ENCODE data around the gene TLR9. TPM values are rescaled to one million over a fixed set of nuclear protein-coding genes. Genes with fewer than 3 reads are reported as not detected.
A peak's percentile ranks its signal among the peaks of the same experiment; 100 is the strongest.

The TLR9 gene
- total RNA-seq, 1 donor from 2014 or later = not detected

GRCh38 chr3:52240059-52240885 lies 14.8 kb upstream of the TLR9 start:
- peak overlapping the region in 1 of 2 donors; percentile 98 for H3K4me3 ChIP-seq
- H3K27ac ChIP-seq = peak overlapping the region; percentile 98
- intact Hi-C loops (cut with DNase I) = no loop called here

GRCh38 chr3:52238761-52239701 lies 13.6 kb upstream of the TLR9 start, which contains the start of gene TWF2:
Gene TWF2, minus strand, starts transcription at chr3:52239158. Its CDS starts 142 bp downstream, at chr3:52239016.
- peaks cover 66% of the 10 kb centered on the region for H3K4me1 ChIP-seq

More at GRCh38 chr3:52240059-52240885, 14.8 kb upstream of the TLR9 start:
- no peak for DNase-seq (ENCODE audit: extremely low spot score in 2 of 2)
- Histone ChIP-seq H3K9me3 (no peaks in the 10 kb centered on the region), H3K4me1 (peaks cover 66% of the 10 kb centered on the region), H3K36me3 (no peaks in the 10 kb centered on the region), H3K27me3 (no peaks in the 10 kb centered on the region)
- TF ChIP-seq, protein P1, sequence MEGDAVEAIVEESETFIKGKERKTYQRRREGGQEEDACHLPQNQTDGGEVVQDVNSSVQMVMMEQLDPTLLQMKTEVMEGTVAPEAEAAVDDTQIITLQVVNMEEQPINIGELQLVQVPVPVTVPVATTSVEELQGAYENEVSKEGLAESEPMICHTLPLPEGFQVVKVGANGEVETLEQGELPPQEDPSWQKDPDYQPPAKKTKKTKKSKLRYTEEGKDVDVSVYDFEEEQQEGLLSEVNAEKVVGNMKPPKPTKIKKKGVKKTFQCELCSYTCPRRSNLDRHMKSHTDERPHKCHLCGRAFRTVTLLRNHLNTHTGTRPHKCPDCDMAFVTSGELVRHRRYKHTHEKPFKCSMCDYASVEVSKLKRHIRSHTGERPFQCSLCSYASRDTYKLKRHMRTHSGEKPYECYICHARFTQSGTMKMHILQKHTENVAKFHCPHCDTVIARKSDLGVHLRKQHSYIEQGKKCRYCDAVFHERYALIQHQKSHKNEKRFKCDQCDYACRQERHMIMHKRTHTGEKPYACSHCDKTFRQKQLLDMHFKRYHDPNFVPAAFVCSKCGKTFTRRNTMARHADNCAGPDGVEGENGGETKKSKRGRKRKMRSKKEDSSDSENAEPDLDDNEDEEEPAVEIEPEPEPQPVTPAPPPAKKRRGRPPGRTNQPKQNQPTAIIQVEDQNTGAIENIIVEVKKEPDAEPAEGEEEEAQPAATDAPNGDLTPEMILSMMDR (IDR thresholded peaks at IDR 0.05) = no peak
- TF ChIP-seq POLR2A (IDR thresholded peaks at IDR 0.05) (no peak), POLR2AphosphoS5 (IDR thresholded peaks at IDR 0.05; ENCODE audit: insufficient read depth in 1 of 2, low read depth in 1 of 2) (peak in 1 of 2 donors; percentile 52)

GRCh38 chr3:52238193-52238760 lies 12.8 kb upstream of the TLR9 start:
- peak overlapping the region; percentile 96 to 98 for H3K4me3 ChIP-seq
- H3K4me1 ChIP-seq = peaks cover 65% of the 10 kb centered on the region
- intact Hi-C loops (cut with DNase I) = loop anchor here (5.0 kb wide), 1 partner anchor 49 kb away; the partner anchor contains the start of gene GLYCTK
- no peaks in the 10 kb centered on the region for H3K9me3 ChIP-seq
- peak overlapping the region; percentile 98 for H3K27ac ChIP-seq
- DNase-seq (ENCODE audit: extremely low spot score in 2 of 2) = no peak
- H3K36me3 ChIP-seq = peaks cover 0 to 11% of the 10 kb centered on the region in 2 donors
- TF ChIP-seq, protein P1 (IDR thresholded peaks at IDR 0.05) = no peak
- TF ChIP-seq POLR2AphosphoS5 (IDR thresholded peaks at IDR 0.05; ENCODE audit: insufficient read depth in 1 of 2, low read depth in 1 of 2) (no peak), POLR2A (IDR thresholded peaks at IDR 0.05) (no peak)
- H3K27me3 ChIP-seq = no peaks in the 10 kb centered on the region

More at GRCh38 chr3:52238761-52239701, 13.6 kb upstream of the TLR9 start, which contains the start of gene TWF2:
- Histone ChIP-seq H3K4me3 (peak within 1 kb of the TSS; percentile 96 to 98), H3K27ac (peak within 1 kb of the TSS; percentile 98), H3K36me3 (peaks cover 0 to 9% of the 10 kb centered on the region in 2 donors), H3K9me3 (no peaks in the 10 kb centered on the region), H3K27me3 (no peaks in the 10 kb centered on the region)
- intact Hi-C loops (cut with DNase I) = loop anchor here (5.0 kb wide), 1 partner anchor 48 kb away; the partner anchor contains the start of gene GLYCTK
- DNase-seq (ENCODE audit: extremely low spot score in 2 of 2) = no peak
- peak in 1 of 2 donors; percentile 94 for TF ChIP-seq POLR2AphosphoS5 (IDR thresholded peaks at IDR 0.05; ENCODE audit: insufficient read depth in 1 of 2, low read depth in 1 of 2)
- TF ChIP-seq, protein P1 (IDR thresholded peaks at IDR 0.05) = peak in 2 of 3 experiments; percentile 7 to 13
- TF ChIP-seq POLR2A (IDR thresholded peaks at IDR 0.05) = peak in 1 of 2 donors; percentile 85

DNA sequence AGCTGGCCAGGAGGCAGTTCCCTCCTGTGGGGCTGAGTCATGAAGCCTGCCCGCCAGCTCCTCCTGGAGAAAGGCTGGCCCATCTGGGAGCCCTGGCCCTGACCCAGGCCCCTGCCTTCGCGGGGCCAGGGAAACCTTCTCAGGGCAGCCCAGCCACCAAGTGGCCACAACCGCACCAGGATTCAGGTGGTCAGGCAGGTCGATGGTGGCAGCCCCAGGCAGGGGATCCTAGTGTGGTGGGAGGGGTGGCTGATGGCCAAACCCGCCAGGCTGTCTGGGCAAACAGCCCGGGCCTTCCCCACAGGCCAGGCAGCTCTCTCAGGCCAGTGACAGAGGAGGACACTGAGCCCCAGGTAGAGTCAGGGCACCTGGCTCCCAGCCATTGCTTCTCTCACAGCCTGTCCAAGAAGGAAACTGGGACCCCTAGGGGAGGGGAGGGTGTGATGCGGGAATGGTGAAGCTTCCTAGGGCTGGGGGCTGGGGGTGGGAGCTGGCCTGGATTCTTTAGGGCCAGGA lies 12.3 kb upstream of the TLR9 start:
- H3K9me3 ChIP-seq = no peaks in the 10 kb centered on the region
- peak overlapping the region; percentile 98 for H3K27ac ChIP-seq
- H3K27me3 ChIP-seq = no peaks in the 10 kb centered on the region
- TF ChIP-seq POLR2A (IDR thresholded peaks at IDR 0.05) = no peak
- peak; percentile 54 to 79 for TF ChIP-seq POLR2AphosphoS5 (IDR thresholded peaks at IDR 0.05; ENCODE audit: insufficient read depth in 1 of 2, low read depth in 1 of 2)
- TF ChIP-seq, protein P1 (IDR thresholded peaks at IDR 0.05) = no peak
- H3K4me1 ChIP-seq = peaks cover 70% of the 10 kb centered on the region
- H3K4me3 ChIP-seq = peak overlapping the region; percentile 96 to 98
- H3K36me3 ChIP-seq = peaks cover 0 to 11% of the 10 kb centered on the region in 2 donors
- no peak for DNase-seq (ENCODE audit: extremely low spot score in 2 of 2)
- intact Hi-C loops (cut with DNase I) = loop anchor here (5.0 kb wide), 1 partner anchor 50 kb away; the partner anchor contains the start of gene GLYCTK

All from vagina (tissue), 2 donors.